ENCODE measurements around the gene TRIM51. TPM values are rescaled to one million over a fixed set of nuclear protein-coding genes. Genes with fewer than 3 reads are reported as not detected.
"Not testable (repeated sequence)": the region's sequence is repeated elsewhere in the genome, so short reads cannot be mapped to it uniquely, and the experiment has no call there.

TRIM51 gene
- total and polyA plus RNA-seq, 4 donors = not detected

DNA sequence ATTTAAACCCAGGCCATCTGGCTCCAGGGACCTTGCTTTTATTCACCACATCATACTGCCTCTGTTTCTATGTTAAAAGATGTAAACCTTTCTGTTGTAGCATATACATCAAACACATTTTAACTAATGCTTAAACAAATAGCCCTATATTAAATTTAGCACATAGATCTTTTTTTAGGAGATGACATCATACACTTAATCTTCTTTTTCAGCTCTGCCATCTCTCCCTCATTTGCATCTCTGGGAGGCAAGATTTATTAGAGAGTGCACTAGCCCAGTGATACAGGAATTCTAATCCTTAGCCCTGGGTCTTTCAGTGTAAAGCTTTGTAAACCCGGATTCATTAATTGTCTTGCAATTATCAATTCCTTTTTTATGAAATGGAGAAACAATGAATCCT is 31.0 kb upstream of the TRIM51 start:
- Histone ChIP-seq H3K9me3 (ENCODE audit: control insufficient read depth in 4 of 4, insufficient read depth in 3 of 4, low read length in 3 of 4) (peaks cover 0 to 11% (median 0%) of the 10 kb centered on the region in 4 donors), H3K36me3 (ENCODE audit: control insufficient read depth in 4 of 4, insufficient read depth in 4 of 4, low read length in 4 of 4) (no peaks in the 10 kb centered on the region), H3K27me3 (ENCODE audit: control insufficient read depth in 3 of 3, insufficient read depth in 3 of 3, low read length in 2 of 3) (no peaks in the 10 kb centered on the region), H3K4me1 (ENCODE audit: control insufficient read depth in 5 of 5, insufficient read depth in 5 of 5, low read length in 5 of 5) (no peaks in the 10 kb centered on the region), H3K9ac (ENCODE audit: insufficient read depth in 1 of 2, low read length in 2 of 2) (no peak overlapping the region), H3K4me3 (no peak overlapping the region), H3K27ac (ENCODE audit: low read depth in 1 of 2, low read length in 1 of 2) (no peak overlapping the region)
- TF ChIP-seq, protein P1, sequence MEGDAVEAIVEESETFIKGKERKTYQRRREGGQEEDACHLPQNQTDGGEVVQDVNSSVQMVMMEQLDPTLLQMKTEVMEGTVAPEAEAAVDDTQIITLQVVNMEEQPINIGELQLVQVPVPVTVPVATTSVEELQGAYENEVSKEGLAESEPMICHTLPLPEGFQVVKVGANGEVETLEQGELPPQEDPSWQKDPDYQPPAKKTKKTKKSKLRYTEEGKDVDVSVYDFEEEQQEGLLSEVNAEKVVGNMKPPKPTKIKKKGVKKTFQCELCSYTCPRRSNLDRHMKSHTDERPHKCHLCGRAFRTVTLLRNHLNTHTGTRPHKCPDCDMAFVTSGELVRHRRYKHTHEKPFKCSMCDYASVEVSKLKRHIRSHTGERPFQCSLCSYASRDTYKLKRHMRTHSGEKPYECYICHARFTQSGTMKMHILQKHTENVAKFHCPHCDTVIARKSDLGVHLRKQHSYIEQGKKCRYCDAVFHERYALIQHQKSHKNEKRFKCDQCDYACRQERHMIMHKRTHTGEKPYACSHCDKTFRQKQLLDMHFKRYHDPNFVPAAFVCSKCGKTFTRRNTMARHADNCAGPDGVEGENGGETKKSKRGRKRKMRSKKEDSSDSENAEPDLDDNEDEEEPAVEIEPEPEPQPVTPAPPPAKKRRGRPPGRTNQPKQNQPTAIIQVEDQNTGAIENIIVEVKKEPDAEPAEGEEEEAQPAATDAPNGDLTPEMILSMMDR (IDR thresholded peaks at IDR 0.05; ENCODE audit: control extremely low read depth, extremely low read depth) = no peak
- WGBS, 2 donors = 81 to 84% methylated on average over 1 of the region's 1 CpG
- no peak for DNase-seq
- ATAC-seq (ENCODE audit: insufficient read depth, low FRiP score) = no peak

DNA sequence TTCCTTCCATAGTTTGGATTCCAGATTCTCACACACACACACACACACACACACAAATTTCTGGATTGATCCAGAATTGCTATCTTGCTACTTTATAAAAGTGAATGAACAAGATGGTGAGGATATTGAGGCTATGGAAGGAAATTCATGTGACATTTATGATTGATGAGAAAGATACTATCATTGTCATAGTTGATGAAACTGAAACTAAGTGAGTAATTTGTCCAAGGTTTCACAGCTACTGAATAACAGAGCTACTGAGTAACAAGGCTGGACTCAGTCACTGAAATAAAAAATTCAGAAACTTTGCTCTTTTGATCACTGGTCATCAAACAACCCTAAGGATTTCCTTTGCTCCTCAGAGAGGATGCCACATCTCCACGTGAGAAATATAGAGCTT is 28.4 kb upstream of the TRIM51 start:
- 19 to 23% methylated on average over 1 of the region's 1 CpG for WGBS, 2 donors
- Histone ChIP-seq H3K9me3 (ENCODE audit: control insufficient read depth in 4 of 4, insufficient read depth in 3 of 4, low read length in 3 of 4) (peaks cover 0 to 17% (median 0%) of the 10 kb centered on the region in 4 donors), H3K27ac (ENCODE audit: low read depth in 1 of 2, low read length in 1 of 2) (no peak overlapping the region), H3K4me3 (no peak overlapping the region), H3K36me3 (ENCODE audit: control insufficient read depth in 4 of 4, insufficient read depth in 4 of 4, low read length in 4 of 4) (no peaks in the 10 kb centered on the region), H3K9ac (ENCODE audit: insufficient read depth in 1 of 2, low read length in 2 of 2) (no peak overlapping the region), H3K27me3 (ENCODE audit: control insufficient read depth in 3 of 3, insufficient read depth in 3 of 3, low read length in 2 of 3) (no peaks in the 10 kb centered on the region), H3K4me1 (ENCODE audit: control insufficient read depth in 5 of 5, insufficient read depth in 5 of 5, low read length in 5 of 5) (no peaks in the 10 kb centered on the region)
- TF ChIP-seq, protein P1 (IDR thresholded peaks at IDR 0.05; ENCODE audit: control extremely low read depth, extremely low read depth) = no peak
- ATAC-seq (ENCODE audit: insufficient read depth, low FRiP score) = no peak
- DNase-seq = no peak

DNA sequence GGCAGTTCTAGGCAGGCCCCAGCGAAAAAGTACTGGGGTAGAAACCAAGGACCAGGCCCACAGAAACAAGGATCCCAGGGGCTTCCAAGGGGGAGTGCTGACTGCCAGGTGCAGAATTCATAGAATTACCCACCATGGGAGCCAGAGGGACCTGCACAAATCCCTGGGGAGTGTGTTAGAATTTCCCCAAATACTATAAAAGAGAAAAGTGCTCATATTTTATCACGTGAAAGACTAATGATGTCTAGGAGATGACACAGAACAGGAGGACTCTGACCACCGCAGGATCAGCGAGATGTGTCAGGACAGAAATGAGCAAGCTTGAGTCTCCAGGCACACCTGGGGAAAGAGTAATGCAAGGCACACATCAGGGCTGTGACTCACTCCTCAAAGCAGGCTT is 15.7 kb upstream of the TRIM51 start:
- not testable (repeated sequence) for H3K27me3 ChIP-seq (ENCODE audit: control insufficient read depth in 3 of 3, insufficient read depth in 3 of 3, low read length in 2 of 3); ATAC-seq (ENCODE audit: insufficient read depth, low FRiP score); H3K9me3 ChIP-seq (ENCODE audit: control insufficient read depth in 4 of 4, insufficient read depth in 3 of 4, low read length in 3 of 4); DNase-seq; H3K4me1 ChIP-seq (ENCODE audit: control insufficient read depth in 5 of 5, insufficient read depth in 5 of 5, low read length in 5 of 5); H3K27ac ChIP-seq (ENCODE audit: low read depth in 1 of 2, low read length in 1 of 2); H3K9ac ChIP-seq (ENCODE audit: insufficient read depth in 1 of 2, low read length in 2 of 2); H3K4me3 ChIP-seq; H3K36me3 ChIP-seq (ENCODE audit: control insufficient read depth in 4 of 4, insufficient read depth in 4 of 4, low read length in 4 of 4)
- 85 to 86% methylated on average over 4 of the region's 4 CpGs for WGBS, 2 donors

DNA sequence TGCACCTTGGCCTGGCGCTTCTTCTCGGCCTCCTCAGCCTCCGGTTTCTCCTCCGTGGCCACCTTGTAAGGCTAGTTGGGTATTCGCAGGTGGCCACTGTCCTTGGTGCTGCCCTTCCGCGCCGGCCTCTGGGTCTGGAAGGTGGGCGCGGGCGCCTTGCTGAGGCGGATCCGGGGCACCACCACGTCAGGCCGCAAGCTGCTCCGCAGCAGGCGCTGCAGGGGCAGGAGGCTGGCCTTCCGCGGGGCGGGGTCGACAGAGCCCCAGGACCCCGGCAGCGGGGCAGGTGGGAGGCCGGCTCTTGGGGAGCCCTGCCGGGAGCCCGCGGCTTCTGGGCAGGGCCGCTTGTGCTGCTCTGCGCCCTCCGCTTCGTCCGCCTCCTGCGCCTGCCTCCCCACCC is 10.4 kb upstream of the TRIM51 start:
- H3K9ac ChIP-seq (ENCODE audit: insufficient read depth in 1 of 2, low read length in 2 of 2); H3K4me1 ChIP-seq (ENCODE audit: control insufficient read depth in 5 of 5, insufficient read depth in 5 of 5, low read length in 5 of 5); H3K4me3 ChIP-seq; DNase-seq; H3K9me3 ChIP-seq (ENCODE audit: control insufficient read depth in 4 of 4, insufficient read depth in 3 of 4, low read length in 3 of 4); H3K27ac ChIP-seq (ENCODE audit: low read depth in 1 of 2, low read length in 1 of 2); ATAC-seq (ENCODE audit: insufficient read depth, low FRiP score); H3K36me3 ChIP-seq (ENCODE audit: control insufficient read depth in 4 of 4, insufficient read depth in 4 of 4, low read length in 4 of 4); H3K27me3 ChIP-seq (ENCODE audit: control insufficient read depth in 3 of 3, insufficient read depth in 3 of 3, low read length in 2 of 3): not testable (repeated sequence)
- 19 to 25% methylated on average over 33 of the region's 33 CpGs for WGBS, 2 donors

DNA sequence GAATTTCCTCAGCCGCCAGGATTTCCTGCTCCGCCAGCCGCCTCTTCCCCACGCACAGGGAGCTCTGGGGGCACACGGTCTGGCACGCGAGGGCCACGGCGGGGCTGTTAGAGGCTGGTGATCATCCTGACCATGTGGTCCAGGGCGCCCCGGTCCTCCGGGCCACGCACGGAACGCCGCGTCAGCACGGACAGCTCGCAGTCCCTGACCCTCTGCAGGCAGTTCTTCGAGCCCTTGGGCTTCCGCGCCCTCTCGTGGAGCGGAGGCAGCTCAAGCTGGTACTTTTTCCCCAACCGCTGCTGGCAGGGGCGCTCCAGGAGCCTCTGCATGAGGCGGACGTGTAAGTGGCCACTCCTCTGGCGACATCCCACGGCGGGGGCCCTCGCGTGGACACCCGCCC is 10.0 kb upstream of the TRIM51 start:
- not testable (repeated sequence) for H3K27me3 ChIP-seq (ENCODE audit: control insufficient read depth in 3 of 3, insufficient read depth in 3 of 3, low read length in 2 of 3); H3K27ac ChIP-seq (ENCODE audit: low read depth in 1 of 2, low read length in 1 of 2); ATAC-seq (ENCODE audit: insufficient read depth, low FRiP score); H3K36me3 ChIP-seq (ENCODE audit: control insufficient read depth in 4 of 4, insufficient read depth in 4 of 4, low read length in 4 of 4); H3K9me3 ChIP-seq (ENCODE audit: control insufficient read depth in 4 of 4, insufficient read depth in 3 of 4, low read length in 3 of 4); H3K9ac ChIP-seq (ENCODE audit: insufficient read depth in 1 of 2, low read length in 2 of 2); DNase-seq; H3K4me1 ChIP-seq (ENCODE audit: control insufficient read depth in 5 of 5, insufficient read depth in 5 of 5, low read length in 5 of 5); H3K4me3 ChIP-seq
- WGBS, 2 donors = 23 to 43% methylated on average over 30 to 34 of the region's 34 CpGs

DNA sequence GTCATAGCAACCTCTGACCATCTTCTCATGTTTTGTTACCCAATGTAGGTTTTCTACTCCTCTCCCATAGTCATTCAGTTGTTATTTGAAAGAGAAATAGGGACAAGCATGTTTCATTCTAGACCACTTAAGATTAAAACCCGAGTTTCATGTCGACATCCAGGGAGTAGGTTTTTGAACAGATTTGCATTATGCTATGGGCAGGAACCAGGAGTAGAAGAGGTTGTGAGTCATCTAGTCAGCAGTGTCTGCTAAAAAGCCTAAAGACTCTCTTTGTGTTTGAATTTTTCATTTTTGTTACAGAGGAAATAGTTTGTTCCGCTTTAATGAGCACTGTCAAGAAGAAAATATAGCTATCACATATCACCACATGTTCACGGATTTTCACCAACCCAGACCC is 1.9 kb downstream of the TRIM51 start:
- WGBS, 2 donors = 83 to 90% methylated on average over 4 of the region's 4 CpGs
- H3K36me3 ChIP-seq (ENCODE audit: control insufficient read depth in 4 of 4, insufficient read depth in 4 of 4, low read length in 4 of 4); H3K4me1 ChIP-seq (ENCODE audit: control insufficient read depth in 5 of 5, insufficient read depth in 5 of 5, low read length in 5 of 5); H3K27me3 ChIP-seq (ENCODE audit: control insufficient read depth in 3 of 3, insufficient read depth in 3 of 3, low read length in 2 of 3); H3K27ac ChIP-seq (ENCODE audit: low read depth in 1 of 2, low read length in 1 of 2); H3K4me3 ChIP-seq; ATAC-seq (ENCODE audit: insufficient read depth, low FRiP score); H3K9ac ChIP-seq (ENCODE audit: insufficient read depth in 1 of 2, low read length in 2 of 2); DNase-seq; H3K9me3 ChIP-seq (ENCODE audit: control insufficient read depth in 4 of 4, insufficient read depth in 3 of 4, low read length in 3 of 4): not testable (repeated sequence)

DNA sequence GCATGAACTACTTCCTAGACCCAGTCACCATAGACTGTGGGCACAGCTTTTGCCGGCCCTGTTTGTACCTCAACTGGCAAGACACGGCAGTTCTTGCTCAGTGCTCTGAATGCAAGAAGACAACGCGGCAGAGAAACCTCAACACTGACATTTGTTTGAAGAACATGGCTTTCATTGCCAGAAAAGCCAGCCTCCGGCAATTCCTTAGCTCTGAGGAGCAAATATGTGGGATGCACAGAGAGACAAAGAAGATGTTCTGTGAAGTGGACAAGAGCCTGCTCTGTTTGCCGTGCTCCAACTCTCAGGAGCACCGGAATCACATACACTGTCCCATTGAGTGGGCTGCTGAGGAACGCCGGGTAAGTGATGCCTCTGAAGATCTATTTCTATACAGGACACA is 2.4 kb downstream of the TRIM51 start:
- not testable (repeated sequence) for H3K36me3 ChIP-seq (ENCODE audit: control insufficient read depth in 4 of 4, insufficient read depth in 4 of 4, low read length in 4 of 4); H3K4me3 ChIP-seq; H3K9ac ChIP-seq (ENCODE audit: insufficient read depth in 1 of 2, low read length in 2 of 2); H3K4me1 ChIP-seq (ENCODE audit: control insufficient read depth in 5 of 5, insufficient read depth in 5 of 5, low read length in 5 of 5); ATAC-seq (ENCODE audit: insufficient read depth, low FRiP score); H3K27me3 ChIP-seq (ENCODE audit: control insufficient read depth in 3 of 3, insufficient read depth in 3 of 3, low read length in 2 of 3); DNase-seq; H3K9me3 ChIP-seq (ENCODE audit: control insufficient read depth in 4 of 4, insufficient read depth in 3 of 4, low read length in 3 of 4); H3K27ac ChIP-seq (ENCODE audit: low read depth in 1 of 2, low read length in 1 of 2)
- WGBS, 2 donors = 87 to 93% methylated on average over 9 of the region's 9 CpGs

All from lung (tissue), 12 donors.